T-helper 17 cell (primary cell): ENCODE results near the gene TRAF4. TPM values are rescaled to one million over a fixed set of nuclear protein-coding genes. Genes with fewer than 3 reads are reported as not detected.
"Not testable (repeated sequence)": the region's sequence is repeated elsewhere in the genome, so short reads cannot be mapped to it uniquely, and the experiment has no call there.

Experiments
- ATAC-seq: fragments of 150-1000 bp; cut with Tn5 transposase; 2 replicates; pipeline ENCODE4 v1.10.0; 2021; ENCODE audit warnings: mild to moderate bottlenecking, moderate library complexity
- DNase-seq, 3 donors: peaks; one replicate each; pipeline versions ENCODE4 v3.0.0 to v3.0.0-alpha.2; 2020 to 2021
- H3K9me3 ChIP-seq: one replicate; pipeline ENCODE4 v1.7.0; 2013; ENCODE audit warnings: low read length, mild to moderate bottlenecking; ENCODE audit not compliant: control insufficient read depth, poor library complexity, severe bottlenecking
- H3K27ac Mint-ChIP-seq: one replicate; pipeline ENCODE4 v1.8.0; 2022; ENCODE audit warnings: mild to moderate bottlenecking, moderate library complexity, mixed read lengths
- H3K27me3 Mint-ChIP-seq: one replicate; pipeline ENCODE4 v1.8.0; 2022; ENCODE audit warnings: mixed read lengths
- H3K36me3 Mint-ChIP-seq: one replicate; pipeline ENCODE4 v1.8.0; 2022; ENCODE audit warnings: low read depth, mixed read lengths
- H3K4me1 Mint-ChIP-seq: one replicate; pipeline ENCODE4 v1.8.0; 2022; ENCODE audit warnings: mild to moderate bottlenecking, mixed read lengths
- H3K4me3 Mint-ChIP-seq: one replicate; pipeline ENCODE4 v1.8.0; 2022; ENCODE audit warnings: mild to moderate bottlenecking, moderate library complexity, mixed read lengths
- total RNA-seq, 4 donors: library from RNA in 2 of 4; stranded (reverse) in 2 of 4; gene quantifications; one replicate each; pipeline ENCODE4 v1.2.3 and lab custom pipeline; 2022 to 2026

TRAF4 gene
- total RNA-seq, 2 donors from 2014 or later, result 326 to 362 TPM

DNA sequence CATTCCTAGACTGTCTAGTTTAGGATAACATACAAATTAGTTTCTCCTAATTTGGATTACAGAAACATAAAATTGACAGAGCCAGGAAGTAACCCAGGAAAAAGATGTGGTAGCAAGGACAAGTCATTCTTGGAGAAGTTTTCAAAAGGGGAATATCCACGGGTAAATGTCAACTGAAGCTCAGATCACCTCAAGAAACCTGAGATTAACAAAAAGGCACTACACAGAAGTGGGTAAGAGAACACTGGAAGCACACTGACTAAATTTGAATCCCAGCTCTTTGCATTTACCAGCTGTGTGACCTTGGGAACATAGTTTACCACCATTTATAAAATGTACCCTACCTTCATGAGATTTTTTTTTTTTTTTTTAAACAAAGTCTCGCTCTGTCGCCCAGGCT, 39.4 kb downstream of the TRAF4 start:
- no peaks in the 10 kb centered on the region for H3K27me3 Mint-ChIP-seq
- no peak overlapping the region for H3K4me3 Mint-ChIP-seq
- peaks cover 28% of the 10 kb centered on the region for H3K4me1 Mint-ChIP-seq
- H3K27ac Mint-ChIP-seq, result no peak overlapping the region
- peaks cover 3% of the 10 kb centered on the region for H3K36me3 Mint-ChIP-seq
- H3K9me3 ChIP-seq, result no peaks in the 10 kb centered on the region
- DNase-seq (no peak), ATAC-seq (no peak)

DNA sequence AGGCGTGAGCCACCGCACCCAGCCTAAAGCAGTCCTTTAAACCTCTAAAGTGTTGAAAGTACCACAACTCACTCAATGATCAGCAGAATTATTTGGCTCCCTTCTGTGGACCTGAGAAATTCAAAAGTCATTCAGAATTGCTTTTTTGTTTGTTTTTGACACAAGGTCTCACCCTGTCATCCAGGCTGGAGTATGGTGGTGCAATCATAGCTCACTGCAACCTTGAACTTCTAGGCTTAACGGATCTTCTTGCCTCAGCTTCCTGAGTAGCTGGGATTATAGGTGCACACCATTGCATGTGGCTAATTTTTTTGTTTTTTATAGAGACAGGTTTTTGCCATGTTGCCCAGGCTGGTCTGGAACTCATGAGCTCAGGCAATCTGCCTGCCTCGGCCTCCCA, 44.3 kb downstream of the TRAF4 start:
- DNase-seq (no peak), ATAC-seq (no peak)
- no peaks in the 10 kb centered on the region for H3K27me3 Mint-ChIP-seq
- no peaks in the 10 kb centered on the region for H3K36me3 Mint-ChIP-seq
- H3K27ac Mint-ChIP-seq, result no peak overlapping the region
- no peaks in the 10 kb centered on the region for H3K9me3 ChIP-seq
- H3K4me3 Mint-ChIP-seq, result no peak overlapping the region
- peaks cover 8% of the 10 kb centered on the region for H3K4me1 Mint-ChIP-seq

DNA sequence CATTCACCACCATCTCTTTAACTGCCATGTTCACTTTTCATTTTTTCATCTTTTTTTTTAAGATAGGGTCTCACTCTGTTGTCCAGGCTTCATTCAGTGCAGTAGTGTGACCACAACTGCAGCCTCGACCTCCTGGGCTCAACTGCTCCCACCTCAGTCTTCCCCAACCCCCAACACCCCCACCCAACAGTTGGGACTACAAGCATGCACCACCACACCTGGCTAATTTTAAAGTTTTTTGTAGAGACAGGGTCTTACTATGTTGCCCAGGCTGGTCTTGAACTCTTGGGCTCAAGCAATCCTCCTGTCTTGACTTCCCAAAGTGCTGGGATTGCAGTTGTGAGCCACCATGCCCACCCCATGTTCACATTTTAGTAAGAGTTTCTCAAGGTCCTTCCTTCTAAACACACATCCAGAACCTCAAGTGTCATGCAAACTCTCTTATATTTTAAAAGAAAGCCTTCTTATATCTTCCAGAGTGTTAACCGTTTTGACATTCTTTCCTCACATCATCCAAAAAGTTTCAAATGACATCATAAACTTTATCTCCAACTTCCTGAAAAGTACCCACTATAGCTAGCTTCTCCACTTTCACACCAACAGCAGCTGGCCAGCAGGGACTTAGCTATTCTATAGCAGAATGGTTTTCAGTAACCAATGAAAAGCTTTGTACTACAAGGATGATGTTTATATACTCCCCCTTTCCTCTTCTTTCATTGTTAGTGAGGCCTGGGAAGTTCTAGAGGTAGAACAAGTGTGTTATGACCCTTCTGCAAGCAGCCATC, 49.3 kb downstream of the TRAF4 start:
- Mint-ChIP-seq H3K27ac (no peak overlapping the region), H3K4me1 (peaks cover 10% of the 10 kb centered on the region), H3K27me3 (no peaks in the 10 kb centered on the region), H3K36me3 (no peaks in the 10 kb centered on the region), H3K4me3 (no peak overlapping the region)
- H3K9me3 ChIP-seq, result no peaks in the 10 kb centered on the region
- ATAC-seq (no peak), DNase-seq (no peak)

DNA sequence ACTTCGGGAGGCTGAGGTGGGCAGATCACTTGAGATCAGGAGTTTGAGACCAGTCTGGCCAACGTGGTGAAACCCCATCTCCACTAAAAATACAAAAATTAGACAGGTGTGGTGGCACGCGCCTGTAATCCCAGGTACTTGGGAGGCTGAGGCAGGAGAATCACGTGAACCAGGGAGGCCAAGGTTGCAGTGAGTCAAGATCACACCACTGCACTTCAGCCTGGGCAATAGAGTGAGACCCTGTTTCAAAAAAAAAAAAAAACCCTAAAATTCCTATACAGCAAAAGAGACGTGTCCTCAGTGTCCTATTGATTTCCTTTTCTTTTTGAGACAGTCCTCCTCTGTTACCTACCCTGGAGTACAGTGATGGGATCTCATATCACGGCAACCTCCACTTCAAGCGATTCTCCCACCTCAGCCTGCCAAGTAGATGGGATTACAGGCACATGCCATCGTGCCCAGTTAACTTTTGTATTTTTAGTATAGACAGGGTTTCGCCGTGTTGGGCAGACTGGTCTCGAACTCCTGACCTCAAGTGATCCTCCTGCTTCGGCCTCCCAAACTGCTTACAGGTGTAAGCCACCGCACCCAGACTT, 51.1 kb downstream of the TRAF4 start:
- H3K36me3 Mint-ChIP-seq, H3K9me3 ChIP-seq, H3K27me3 Mint-ChIP-seq, DNase-seq, H3K4me1 Mint-ChIP-seq, H3K4me3 Mint-ChIP-seq, ATAC-seq: not testable (repeated sequence)
- H3K27ac Mint-ChIP-seq, result peak overlapping the region; percentile 62

DNA sequence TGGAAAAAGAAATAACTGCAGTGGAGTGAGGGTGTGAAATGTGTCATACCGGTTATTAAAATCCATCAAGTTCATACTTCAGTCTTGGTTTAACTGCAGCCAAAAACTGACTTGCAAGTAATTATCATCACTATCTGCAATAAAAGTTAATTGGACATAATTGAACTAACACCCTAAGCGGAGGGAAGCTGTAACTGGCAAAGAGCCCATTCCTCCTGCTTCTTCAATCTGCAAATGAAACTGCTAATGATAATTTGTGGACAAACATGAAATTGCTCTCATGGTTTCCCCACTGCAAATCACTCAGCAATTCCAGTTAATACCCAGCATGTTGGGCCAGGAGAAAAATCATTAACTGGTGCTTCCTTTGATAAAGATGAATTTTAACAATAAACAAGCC, 52.3 kb downstream of the TRAF4 start:
- Mint-ChIP-seq H3K27me3 (no peaks in the 10 kb centered on the region), H3K36me3 (no peaks in the 10 kb centered on the region), H3K4me3 (no peak overlapping the region), H3K4me1 (peaks cover 6% of the 10 kb centered on the region), H3K27ac (peak overlapping the region; percentile 62)
- H3K9me3 ChIP-seq, result no peaks in the 10 kb centered on the region
- DNase-seq, result no peak
- no peak for ATAC-seq

Other genes starting within 250 kb of the TRAF4 start
- not detected for gene FOXN1, start 237.7 kb upstream of the TRAF4 start, total RNA-seq
- 10 to 100 TPM; 87.2 to 91.9 TPM for gene UNC119, start 191.4 kb upstream of the TRAF4 start, total RNA-seq
- 10 to 100 TPM; 44.5 to 50.9 TPM for gene PIGS, start 172.5 kb upstream of the TRAF4 start, total RNA-seq
- 10 to 100 TPM; 16.7 to 24.5 TPM for gene ALDOC, start 167.1 kb upstream of the TRAF4 start, total RNA-seq
- 10 to 100 TPM; 19.2 to 31.5 TPM for gene SPAG5, start 145.0 kb upstream of the TRAF4 start, total RNA-seq
- gene RSKR, start 129.8 kb upstream of the TRAF4 start, total RNA-seq, result 1 to 10 TPM; 8.1 to 8.8 TPM
- gene BLTP2, start 98.9 kb upstream of the TRAF4 start, total RNA-seq, result 100 to 1,000 TPM; 136 to 153 TPM
- 10 to 100 TPM; 31.5 to 38.5 TPM for gene SDF2, start 82.1 kb upstream of the TRAF4 start, total RNA-seq
- gene SUPT6H, start 81.8 kb upstream of the TRAF4 start, total RNA-seq, result 100 to 1,000 TPM; 136 to 139 TPM
- gene PROCA1, start 32.1 kb upstream of the TRAF4 start, total RNA-seq, result 1 to 10 TPM; 4.8 to 6.3 TPM
- gene RAB34, start 26.1 kb upstream of the TRAF4 start, total RNA-seq, result 10 to 100 TPM in 1 of 2 donors, 1 to 10 TPM in 1; 8.3 to 24.3 TPM
- 1,000 to 10,000 TPM; 2,757 to 2,860 TPM for gene RPL23A, start 24.0 kb upstream of the TRAF4 start, total RNA-seq
- 1 to 10 TPM; 1.1 to 1.4 TPM for gene TLCD1, start 17.8 kb upstream of the TRAF4 start, total RNA-seq
- 1 to 10 TPM; 5.8 to 8.8 TPM for gene NEK8, start 15.2 kb upstream of the TRAF4 start, total RNA-seq
- 10 to 100 TPM; 18.3 to 22.6 TPM for gene FAM222B, start 98.8 kb downstream of the TRAF4 start, total RNA-seq
- 10 to 100 TPM; 19.0 to 20.5 TPM for gene ERAL1, start 111.0 kb downstream of the TRAF4 start, total RNA-seq
- 100 to 1,000 TPM; 132 to 147 TPM for gene FLOT2, start 153.7 kb downstream of the TRAF4 start, total RNA-seq
- gene DHRS13, start 159.1 kb downstream of the TRAF4 start, total RNA-seq, result 10 to 100 TPM; 21.0 TPM
- 100 to 1,000 TPM; 164 to 174 TPM for gene PHF12, start 207.5 kb downstream of the TRAF4 start, total RNA-seq